DMS 273 treated with DMSO at 0.1 percent for 48 hours (cell line): Measurements from ENCODE around the gene MCM3AP.
"Not testable (repeated sequence)": the region's sequence is repeated elsewhere in the genome, so short reads cannot be mapped to it uniquely, and the experiment has no call there.

Source experiments
- DNase-seq: peaks from one replicate; lab custom pipeline; 2025; lab: John Stamatoyannopoulos, UW

The MCM3AP gene

DNA sequence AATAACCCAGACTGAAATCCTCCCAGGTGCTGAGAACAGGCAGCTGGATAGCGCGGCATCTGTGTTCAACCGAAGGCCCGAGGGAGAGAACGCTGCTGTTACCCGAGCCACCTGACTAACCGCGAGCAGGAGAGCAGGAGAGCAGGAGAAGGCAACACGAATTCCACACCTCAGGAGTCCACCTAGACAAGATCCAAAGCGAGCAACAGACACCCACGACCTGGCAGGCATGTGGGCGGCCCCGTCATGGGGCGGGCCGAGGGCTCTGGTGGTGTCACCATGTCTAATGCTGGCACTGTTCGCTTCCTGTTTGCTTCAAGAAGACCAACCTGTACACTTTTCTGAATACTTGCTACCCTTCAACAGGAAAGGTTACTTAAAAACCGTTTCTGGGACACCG lies 80.2 kb downstream of the MCM3AP start:
- no peak for DNase-seq

DNA sequence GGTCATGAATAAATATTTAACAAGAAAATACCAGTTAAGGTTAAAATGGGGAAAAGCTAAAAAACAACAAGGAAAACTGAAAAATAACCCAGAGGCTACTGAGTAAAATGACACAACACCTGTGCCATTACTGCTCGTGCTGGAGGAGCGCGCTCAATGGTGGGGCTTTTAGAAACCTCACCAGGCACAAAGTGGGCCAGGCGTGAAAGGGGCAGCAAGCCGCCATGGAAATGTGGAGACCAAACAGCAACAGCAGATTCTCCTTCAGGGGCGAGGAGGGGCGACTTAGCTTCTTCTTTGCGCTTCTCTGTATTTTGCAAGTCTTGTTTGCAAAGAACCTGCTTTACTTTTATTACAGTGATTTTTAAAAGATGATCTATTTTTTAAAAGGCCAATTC lies 82.2 kb downstream of the MCM3AP start:
- DNase-seq = no peak

DNA sequence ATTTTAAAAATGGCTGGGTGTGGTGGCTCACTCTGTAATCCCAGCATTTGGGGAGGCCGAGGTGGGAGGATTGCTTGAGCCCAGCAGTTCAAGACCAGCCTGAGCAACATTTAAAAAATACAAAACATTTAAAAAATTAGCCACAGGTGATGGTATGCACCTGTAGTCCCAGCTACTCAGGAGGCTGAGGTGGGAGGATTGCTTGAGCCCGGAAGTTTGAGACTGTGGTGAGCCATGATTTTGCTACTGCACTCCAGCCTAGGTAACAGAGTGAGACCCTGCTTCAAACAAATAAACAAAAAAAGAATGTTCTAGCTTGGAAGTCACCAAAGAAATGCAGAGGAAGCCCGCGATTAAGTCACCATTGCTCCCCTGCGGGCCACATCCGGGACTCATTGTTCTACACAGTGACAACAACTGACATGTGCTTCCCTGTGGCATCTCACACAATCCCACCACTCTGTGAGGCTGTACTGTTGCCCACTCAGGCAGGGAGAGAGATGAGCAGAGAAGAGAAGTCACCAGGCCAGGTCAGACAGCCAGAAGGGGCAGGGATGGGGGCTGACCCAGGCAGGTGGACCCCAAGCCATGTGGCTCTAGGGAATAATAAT lies 82.7 kb downstream of the MCM3AP start:
- no peak for DNase-seq

DNA sequence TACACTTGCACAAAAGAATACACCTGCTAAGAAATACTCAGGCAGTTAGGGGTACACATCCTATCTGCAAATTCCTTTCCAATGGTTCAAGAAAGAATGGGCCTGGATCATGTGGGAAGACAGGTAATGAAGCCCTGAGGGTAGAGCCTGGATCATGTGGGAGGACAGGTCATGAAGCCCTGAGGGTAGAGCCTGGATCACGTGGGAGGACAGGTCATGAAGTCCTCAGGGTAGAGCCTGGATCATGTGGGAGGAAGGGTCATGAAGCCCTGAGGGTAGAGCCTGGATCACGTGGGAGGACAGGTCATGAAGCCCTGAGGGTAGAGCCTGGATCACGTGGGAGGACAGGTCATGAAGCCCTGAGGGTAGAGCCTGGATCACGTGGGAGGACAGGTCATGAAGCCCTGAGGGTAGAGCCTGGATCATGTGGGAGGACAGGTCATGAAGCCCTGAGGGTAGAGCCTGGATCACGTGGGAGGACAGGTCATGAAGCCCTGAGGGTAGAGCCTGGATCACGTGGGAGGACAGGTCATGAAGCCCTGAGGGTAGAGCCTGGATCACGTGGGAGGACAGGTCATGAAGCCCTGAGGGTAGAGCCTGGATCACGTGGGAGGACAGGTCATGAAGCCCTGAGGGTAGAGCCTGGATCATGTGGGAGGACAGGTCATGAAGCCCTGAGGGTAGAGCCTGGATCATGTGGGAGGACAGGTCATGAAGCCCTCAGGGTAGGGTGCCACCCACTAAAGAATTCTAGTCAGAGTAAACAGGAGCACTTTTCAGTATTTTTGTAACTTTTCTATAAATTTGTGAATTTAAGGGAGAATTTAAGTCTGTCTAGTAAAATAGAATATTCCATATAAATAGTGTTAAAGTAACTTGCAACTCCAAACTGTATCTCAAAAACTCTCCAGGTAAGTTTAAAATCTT lies 84.3 kb downstream of the MCM3AP start:
- DNase-seq = not testable (repeated sequence)

DNA sequence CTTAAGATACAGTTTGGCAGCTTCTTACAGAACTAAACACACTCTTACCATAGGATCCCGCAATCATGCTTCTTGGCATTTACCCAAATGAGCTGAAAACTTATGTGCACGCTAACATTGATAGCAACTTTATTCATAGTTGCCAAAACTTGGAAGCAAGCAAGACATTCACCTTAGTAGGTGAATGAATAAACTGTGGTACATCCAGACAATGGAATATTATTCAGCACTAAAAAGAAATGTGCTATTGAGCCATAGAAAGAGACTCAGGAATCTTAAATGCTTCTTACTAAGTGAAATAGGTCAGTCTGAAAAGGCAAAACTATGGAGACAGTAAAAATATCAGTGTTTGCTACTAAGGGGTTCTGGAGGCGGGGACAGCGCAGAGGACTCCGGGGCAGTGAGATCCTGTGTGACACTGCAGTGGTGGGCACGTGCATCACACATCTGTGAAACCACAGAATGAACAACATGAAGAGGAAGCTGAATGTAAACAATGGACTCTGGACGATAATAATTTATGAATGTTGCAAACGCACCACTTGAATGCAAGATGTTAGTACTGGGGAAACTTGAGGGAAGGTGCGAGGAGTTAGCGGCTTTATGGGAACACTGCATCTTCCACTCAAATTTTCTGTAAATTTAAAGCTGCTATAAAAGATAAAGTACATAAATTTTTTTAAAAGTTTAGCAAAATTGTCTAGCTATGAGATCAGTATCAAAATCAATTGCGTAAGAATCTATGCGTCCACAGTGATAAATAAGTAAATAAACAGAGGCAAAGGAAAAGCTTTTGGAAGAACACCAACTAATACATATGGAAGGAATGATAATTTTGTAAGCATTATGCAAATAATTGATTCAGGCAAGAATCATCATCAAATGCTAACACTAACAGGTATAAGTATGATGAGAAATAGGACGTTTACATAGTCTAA lies 85.7 kb downstream of the MCM3AP start:
- no peak for DNase-seq

DNA sequence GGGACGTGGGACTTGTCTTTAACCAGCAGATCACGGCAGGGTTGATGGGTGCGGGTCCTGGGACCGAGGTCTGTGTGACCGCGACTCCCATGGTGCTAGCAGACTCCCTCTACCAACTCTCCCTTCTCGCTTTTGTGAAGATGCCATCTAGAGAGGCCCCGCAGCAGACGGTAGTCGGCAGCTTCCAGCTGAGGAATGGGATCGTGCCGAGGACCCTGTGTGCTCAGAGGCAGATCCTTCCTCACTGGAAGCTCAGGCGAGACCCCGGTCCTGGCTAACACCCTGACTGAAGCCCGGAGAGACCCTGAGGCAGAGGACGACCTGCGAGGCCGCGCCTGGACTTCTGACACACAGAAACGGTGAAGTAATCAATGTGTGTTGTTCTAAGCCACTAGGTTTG lies 88.7 kb downstream of the MCM3AP start:
- no peak for DNase-seq

DNA sequence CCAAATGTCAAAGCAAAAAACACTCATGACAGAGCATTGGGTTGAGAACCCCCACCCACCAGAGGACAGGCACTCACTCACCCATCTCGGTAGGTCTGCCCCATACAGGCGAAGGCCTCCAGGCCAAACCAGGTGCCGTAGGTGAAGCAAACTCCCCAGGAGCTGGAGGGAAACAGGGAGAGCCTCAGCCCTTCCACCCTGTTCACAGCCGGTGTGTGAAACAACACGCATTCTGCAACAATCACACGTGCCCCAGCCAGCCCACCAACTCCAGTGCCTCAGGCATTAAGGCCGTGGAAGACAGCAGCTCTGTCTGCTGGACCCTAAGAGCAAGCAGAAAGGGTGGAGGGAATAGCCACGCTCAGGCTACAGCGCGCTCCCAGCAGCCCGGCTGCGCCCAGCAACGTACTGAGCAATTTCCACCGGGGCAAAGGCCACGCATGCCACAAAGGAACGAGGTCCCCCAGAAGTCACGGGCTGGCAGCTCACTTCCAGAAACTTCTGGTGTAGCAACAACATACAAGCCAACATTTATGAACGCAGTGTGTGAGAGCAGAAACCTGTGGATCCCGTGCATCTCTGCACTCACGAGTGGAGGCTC lies 89.7 kb downstream of the MCM3AP start:
- DNase-seq = no peak

DNA sequence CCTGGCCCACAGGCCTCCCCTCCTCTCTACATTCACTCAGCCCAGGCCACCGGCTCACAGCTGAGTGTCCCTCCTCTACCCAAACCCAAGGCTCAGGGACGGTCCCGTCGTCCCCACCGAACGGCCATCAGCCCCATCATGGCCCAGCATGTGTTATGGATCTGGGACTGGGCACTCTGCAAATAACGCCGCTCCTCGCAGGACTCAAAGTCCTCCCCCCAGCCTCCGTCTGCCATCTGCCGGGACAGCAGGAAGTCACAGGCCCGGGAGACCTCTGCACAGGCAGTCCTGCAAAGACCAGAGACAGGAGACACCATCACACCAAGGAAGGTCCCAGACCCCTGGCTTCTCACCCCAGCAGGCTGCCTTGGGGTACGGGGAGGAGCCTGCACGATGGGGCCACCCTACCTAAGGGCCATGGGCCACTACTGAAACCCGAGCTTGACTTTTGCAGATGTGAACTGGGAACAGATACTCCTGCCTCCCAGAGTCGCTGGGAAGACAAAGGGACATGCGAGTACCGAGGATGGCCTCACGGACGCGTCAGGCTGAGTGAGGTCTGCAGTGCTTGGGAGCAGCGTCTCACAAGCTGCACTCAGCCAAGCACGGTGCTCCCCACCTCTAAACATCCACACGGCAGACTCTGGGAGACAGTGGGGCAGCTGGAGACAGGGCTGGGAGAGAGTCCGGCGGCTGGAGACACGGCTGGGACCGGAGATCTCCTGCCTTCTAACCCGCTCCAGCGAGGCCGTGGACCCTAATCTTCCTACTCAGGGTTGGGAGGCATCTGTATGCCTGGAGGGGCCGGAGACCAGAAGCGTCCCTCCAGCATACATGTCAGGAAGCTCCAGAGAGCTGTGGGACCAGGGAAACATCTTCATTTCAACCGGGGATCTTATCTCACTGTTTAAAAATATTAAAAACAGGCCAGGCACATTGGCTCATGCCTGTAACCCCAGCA lies 90.8 kb downstream of the MCM3AP start:
- no peak for DNase-seq

DNA sequence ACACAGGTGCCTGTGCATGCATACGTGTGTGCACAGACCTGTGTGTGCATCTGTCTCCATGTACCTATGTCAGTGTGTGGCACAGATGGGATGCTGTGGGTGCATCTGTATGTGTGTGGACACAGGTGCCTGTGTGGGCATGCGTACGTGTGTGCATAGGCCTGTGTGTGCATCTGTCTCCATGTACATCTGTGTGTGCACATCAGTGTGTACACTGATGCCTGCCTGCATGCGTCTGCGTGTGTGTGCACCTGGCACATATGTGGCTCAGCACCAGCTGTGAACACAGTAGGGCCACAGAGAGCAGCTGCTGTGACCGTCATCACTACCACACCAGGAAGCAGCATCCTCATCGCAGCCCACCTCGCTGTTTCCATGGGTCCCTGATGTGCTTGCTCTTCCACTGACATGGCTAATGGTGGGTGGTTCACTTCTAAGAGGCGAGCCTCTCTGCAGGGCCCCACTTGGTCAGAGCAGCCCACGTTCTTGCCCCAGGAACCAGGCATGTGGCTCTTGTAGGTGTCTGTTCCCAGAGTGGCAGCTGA lies 91.5 kb downstream of the MCM3AP start:
- DNase-seq = no peak

DNA sequence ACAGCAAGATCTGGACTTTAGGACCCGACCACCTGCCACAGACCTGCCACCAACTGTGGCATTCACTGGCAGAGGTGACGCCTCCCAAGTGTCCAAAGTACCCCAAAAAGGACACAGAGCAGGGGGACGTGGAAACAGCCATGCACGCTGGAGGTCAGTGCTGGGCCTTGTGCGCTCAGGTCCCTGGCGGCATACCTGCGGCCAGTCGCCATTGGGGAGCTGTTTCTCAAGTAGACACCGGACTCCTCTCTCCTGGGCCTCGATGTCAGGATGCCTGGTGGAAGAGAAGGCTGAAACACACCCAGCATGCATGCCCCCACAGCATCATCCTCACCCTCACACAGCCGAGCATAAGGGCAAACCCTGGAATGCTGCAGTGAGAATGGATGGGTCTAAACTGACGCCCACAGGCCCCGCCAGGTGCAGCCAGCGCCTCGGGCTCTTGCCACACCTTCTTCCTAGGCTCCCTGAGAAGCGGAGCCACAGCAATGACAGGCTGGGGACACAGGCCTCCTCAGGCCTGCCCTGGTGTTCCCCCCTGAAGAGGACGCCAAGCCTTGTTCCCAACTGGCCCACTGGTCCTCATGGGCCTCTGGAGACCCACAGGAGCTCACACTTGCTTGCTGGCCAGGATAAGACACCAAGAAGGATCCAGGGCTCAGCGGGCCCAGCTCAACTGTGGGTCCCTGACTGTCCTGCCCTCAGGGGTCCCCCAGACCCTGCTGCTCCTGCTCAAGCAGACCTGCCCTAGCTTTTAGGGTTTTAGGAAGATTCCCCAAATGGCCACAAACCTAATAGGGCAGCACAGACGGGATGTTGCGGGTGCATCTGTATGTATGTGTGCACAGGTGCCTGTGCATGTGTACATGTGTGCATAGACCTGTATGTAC lies 93.5 kb downstream of the MCM3AP start:
- no peak for DNase-seq

DNA sequence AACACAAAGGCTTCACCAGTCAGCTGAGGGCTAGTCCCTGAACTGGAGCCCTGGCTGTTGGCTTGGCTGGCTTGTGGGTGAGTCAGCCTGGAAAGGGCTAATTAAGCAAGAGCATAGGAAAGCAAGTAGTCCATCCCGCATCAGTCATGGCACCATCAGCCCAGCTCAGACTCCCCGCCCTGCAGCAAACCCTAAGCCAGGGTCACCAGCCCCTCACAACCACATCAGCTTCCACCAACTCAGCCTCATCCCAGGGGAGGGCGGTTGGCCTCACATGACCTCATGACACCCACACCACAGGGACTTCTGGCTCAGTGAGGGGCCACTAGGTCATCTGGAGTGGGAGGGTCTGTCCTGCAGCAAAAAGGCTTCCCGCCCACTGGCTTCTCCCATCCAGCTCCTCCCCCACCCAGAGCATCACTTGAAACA lies 94.1 kb downstream of the MCM3AP start:
- no peak for DNase-seq

DNA sequence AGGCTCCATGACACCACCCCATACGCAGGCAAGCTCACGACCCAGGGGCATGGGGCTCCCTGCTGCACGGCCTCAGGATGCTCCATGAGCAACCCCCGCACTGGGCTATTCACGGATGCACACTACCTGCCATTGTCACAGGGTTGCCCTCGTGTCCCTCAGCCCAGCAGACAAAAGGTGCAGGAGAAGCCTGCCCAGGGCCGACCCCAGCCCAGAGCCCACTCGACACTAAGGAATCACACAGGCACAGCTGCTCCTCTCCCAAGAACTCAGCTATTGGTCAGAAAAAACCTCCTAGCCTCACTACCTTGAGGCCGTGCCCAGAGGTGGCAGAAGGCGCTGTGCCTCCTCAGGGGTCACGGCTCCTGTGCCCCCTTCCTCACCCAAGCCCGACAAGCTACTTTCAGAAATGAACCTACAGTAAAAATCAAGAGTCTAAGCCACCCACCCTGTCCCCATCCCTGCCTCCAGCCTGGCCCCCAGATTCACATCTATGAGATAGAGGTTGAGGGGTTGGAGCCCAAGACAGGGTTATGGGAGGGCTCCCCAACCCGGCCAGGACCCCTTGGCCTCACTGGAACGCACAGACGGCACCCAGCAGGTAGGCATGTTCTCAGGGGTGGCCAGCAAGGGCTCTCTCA lies 94.8 kb downstream of the MCM3AP start:
- DNase-seq = no peak

DNA sequence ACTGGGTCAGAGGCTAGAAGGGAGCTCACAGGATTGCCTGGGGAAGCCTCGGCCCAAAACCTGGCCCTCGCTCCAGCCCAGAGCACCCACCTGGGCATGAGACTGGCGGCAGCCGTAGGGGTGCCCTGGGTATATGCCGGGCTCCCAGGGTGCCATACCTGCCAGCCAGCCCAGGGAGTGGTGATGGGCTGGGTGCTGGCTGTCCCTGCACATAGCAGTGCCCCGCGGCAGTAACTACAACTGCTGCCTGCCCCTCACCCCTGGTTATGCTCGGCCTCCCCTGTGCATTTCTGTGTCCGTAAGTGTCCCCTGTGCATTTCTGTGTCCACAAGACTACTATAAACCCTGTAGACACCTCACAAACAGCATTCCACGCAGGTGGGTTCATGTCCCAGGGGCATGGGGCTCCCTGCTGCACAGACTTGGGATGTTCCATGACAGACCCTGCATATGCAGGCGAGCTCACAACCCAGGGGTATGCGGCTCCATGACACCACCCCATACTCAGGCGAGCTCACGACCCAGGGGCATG lies 95.4 kb downstream of the MCM3AP start:
- no peak for DNase-seq

DNA sequence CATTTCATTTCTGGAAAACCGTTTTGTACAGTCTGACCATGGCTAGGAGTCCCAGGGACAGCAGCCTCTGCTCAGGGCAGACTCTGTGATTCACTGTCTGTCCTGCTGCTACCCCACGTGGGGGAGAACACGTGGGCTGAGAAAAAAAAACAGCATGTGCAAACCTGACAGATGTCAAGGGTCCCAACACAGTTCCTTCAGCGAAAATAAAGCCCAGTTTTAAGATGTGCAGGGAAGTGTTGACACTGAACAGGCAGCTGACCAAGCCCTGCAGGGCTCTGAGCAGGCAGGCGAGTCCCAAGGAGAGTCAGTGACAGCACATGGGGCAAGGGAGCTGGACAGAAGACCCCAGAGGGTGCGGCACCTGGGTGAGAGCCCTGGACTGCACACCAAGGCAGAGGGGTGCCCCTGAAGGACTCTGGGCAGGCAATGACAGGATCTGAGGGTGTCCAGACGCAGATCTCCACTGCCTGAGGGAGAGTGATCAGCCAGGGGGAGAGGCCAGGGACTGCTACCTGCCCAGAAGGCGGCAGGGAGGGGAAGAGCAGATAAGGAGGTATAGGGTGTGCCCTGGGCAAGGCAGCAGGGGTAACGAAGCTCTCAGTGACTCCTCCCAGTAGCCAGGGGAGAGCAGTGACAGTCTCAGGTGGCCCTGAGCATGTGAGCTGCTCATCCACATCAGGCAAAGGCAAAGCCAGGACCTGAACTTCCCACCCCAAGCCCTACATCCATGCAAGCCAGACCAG lies 96.0 kb downstream of the MCM3AP start:
- no peak for DNase-seq

DNA sequence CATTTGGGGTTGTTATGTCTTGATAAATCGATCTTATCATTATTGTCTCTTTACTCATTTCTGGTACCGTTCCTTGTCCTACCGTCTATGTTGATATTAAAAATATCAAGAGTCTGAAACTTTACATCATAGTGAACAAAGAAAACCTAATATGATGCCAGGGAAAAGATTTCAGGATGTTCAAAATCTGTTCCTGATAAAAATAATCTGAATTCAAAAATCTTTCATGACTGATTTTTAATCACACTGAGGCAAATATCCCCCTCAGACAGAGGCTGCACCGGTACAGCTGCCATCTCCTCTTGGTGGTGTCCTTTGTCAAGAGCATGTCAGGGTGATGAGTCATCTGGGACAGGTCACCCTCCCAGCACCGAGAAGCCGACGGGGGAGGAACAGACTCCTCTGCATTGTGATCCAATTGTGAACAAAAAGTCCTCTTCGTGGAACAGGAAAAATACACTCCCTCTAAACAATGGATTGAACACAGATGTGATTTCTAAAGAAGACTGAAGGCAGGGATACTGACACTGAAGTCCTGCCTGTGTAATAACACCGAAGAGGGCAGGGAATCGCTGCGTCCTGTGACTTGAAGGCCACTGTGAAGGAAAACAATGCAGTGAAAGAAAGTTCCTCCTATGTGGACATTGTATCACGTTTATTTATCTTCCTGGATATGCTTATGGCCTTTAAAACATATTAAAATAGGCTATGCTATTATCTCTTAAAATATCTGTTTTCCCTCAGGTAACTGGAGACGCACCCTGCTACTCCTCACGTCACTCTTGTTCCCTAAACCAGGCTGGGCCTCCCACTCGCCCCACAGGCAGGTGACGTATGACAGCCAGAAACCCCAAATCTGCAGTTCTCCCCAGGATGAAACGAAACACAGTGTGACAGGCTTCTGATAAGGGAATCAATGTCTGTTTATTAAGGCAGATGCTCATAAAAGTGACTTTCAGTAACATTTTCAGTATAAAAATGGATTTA lies 96.9 kb downstream of the MCM3AP start:
- DNase-seq = no peak

DNA sequence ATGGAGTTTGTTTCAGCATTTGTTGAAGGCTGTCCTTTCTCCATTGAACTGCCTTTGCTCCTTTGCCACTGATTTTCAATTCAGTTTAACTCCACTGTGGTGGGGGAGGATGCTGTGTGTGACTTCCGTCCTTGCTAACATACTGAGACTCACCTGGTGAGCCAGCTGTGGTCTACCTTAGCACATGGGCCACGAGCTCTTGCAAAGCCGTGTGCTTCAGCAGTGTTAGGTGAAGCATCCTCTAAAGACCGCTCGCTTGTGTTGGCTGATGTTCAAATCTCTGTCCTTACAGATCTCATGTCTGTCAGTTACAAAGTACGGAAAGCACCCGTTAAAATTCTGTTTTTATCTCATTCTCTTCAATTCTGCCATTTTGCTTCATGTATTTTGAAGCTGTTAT lies 97.6 kb downstream of the MCM3AP start:
- DNase-seq = no peak

DNA sequence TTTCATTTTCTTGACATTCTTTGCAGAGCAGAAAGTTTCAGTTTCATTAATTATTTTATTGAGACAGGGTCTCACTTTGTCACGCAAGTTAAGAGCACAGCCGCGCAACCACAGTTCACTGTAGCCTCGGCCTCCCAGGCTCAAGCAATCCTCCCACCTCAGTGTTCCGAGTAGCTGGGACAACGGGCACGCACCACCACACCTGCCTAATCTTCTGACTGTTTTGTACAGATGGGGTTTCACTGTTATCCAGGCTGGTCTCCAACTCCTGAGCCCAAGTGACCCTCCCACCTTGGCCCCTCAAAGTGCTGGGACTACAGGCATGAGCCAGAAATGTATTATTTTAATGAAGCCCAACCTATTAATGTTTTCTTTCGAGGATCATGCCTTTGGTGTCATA lies 98.2 kb downstream of the MCM3AP start:
- no peak for DNase-seq
